DOHH2 (cell line): ENCODE measurements around the gene PLXNA1.

ENCODE experiments used
- EZH2phosphoT487 ChIP-seq: fragments of 200-600 bp; sonication (generic); IDR thresholded peaks from 2 replicates; pipeline ENCODE4 v1.6.1; 2017; ENCODE audit warnings: borderline replicate concordance, mild to moderate bottlenecking, antibody characterized with exemption, low read length, moderate library complexity, mixed read lengths
- TF ChIP-seq, protein P1 (sequence below): fragments of 200-600 bp; sonication (generic); IDR thresholded peaks from one replicate; pipeline ENCODE4 v1.5.1; 2014; ENCODE audit warnings: antibody characterized with exemption, mild to moderate bottlenecking, low read depth, low read length; ENCODE audit not compliant: poor library complexity, severe bottlenecking

- TF ChIP-seq, protein P1, sequence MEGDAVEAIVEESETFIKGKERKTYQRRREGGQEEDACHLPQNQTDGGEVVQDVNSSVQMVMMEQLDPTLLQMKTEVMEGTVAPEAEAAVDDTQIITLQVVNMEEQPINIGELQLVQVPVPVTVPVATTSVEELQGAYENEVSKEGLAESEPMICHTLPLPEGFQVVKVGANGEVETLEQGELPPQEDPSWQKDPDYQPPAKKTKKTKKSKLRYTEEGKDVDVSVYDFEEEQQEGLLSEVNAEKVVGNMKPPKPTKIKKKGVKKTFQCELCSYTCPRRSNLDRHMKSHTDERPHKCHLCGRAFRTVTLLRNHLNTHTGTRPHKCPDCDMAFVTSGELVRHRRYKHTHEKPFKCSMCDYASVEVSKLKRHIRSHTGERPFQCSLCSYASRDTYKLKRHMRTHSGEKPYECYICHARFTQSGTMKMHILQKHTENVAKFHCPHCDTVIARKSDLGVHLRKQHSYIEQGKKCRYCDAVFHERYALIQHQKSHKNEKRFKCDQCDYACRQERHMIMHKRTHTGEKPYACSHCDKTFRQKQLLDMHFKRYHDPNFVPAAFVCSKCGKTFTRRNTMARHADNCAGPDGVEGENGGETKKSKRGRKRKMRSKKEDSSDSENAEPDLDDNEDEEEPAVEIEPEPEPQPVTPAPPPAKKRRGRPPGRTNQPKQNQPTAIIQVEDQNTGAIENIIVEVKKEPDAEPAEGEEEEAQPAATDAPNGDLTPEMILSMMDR, result no peak
- TF ChIP-seq EZH2phosphoT487, result no peak
Measured at GRCh38 chr3:126937973-126938372, 44.9 kb upstream of the PLXNA1 start.
